ENCODE measurements around the gene ACTL7B.
"Not testable (repeated sequence)": the region's sequence is repeated elsewhere in the genome, so short reads cannot be mapped to it uniquely, and the experiment has no call there.

- TF ChIP-seq CTCF (IDR thresholded peaks at IDR 0.05; ENCODE audit: insufficient read depth, low read depth, low read length); EZH2 (IDR thresholded peaks at IDR 0.05; ENCODE audit: insufficient read depth, low read length): not testable (repeated sequence)
These were observed 7.5 kb downstream of the ACTL7B start for GRCh38 chr9:108848296-108848695.
